ENCODE data around the gene RBM23.
"Not testable (repeated sequence)": the region's sequence is repeated elsewhere in the genome, so short reads cannot be mapped to it uniquely, and the experiment has no call there.

Gene RBM23

GRCh38 chr14:22915886-22916521 is 2.9 kb downstream of the RBM23 start:
- no peak for DNase-seq

DNA sequence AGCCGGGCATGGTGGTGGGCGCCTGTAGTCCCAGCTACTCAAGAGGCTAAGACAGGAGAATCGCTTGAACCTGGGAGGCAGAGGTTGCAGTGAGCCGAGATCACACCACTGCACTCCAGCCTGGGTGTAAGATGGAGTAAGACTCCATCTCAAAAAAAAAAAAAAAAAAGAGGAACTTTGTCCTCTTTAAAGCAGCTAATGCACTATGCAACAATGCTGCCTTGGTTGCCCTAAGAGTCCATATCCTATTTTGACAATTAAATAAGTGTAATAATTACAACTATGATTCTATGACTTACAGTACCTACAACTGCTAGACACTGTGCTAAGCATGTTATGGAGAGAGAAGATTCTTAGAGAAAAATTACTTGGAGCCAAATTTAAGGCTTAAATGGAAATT is 4.1 kb downstream of the RBM23 start:
- DNase-seq = not testable (repeated sequence)

DNA sequence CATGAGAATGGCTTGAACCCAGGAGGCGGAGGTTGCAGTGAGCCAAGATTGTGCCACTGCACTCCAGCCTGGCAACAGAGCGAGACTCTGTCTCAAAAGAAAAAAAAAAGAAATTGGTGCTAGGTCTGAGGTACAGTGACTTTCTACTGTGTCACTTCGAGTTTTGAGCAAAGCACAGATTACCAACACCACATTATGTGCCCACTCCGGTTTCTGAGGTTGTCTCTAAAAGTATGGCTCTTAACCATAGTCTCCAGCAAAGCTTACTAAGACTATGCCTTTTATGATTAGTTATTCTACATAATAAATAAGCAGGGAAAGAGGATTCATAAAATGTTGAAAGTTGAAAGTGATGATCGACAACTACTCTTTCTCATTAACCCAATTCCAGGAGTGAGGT is 8.0 kb downstream of the RBM23 start:
- no peak for DNase-seq

DNA sequence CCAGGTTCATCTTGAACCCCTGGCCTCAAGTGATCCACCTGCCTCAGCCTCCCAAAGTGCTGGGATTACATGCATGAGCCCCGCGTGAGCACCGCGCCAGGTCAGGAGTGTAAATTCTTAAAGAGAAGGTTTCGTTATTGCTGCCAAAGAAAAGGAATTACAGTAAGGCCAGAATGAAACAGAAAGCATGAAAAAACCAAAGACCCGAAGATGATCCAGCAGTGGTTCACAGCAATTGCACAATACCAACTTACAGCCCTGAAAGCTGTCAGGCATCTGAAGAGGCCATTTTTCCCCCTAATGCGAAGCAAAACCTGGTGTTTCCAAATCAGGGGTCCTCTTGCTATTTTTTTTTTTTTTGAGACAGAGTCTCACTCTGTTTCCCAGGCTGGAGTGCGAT is 10.3 kb downstream of the RBM23 start:
- DNase-seq = no peak

GRCh38 chr14:22907429-22907828 is 11.5 kb downstream of the RBM23 start:
- no peak for DNase-seq

- no peak for DNase-seq
Observed at GRCh38 chr14:22906073-22906472, 12.9 kb downstream of the RBM23 start.

DNA sequence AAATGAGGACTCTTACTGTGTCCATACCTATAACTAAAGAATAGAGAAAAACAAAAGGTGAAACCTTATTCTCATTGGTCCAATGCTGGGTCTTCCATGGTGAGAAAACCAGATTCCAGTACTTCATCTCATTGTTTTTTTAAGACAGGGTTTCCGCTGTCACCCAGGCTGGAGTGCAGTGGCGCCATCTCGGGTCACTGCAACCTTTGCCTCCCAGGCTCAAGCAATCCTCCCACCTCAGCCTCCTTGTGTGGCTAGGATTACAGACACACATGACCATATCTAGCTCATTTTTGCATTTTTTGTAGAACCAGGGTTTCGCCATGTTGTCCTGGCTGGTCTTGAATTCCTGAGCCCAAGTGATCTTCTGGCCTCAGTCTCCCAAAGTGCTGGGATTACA is 13.3 kb downstream of the RBM23 start:
- no peak for DNase-seq

- DNase-seq = no peak
Observed at GRCh38 chr14:22903742-22904087, 15.2 kb downstream of the RBM23 start.

GRCh38 chr14:22901799-22902198 is 17.1 kb downstream of the RBM23 start:
- DNase-seq = no peak

DNA sequence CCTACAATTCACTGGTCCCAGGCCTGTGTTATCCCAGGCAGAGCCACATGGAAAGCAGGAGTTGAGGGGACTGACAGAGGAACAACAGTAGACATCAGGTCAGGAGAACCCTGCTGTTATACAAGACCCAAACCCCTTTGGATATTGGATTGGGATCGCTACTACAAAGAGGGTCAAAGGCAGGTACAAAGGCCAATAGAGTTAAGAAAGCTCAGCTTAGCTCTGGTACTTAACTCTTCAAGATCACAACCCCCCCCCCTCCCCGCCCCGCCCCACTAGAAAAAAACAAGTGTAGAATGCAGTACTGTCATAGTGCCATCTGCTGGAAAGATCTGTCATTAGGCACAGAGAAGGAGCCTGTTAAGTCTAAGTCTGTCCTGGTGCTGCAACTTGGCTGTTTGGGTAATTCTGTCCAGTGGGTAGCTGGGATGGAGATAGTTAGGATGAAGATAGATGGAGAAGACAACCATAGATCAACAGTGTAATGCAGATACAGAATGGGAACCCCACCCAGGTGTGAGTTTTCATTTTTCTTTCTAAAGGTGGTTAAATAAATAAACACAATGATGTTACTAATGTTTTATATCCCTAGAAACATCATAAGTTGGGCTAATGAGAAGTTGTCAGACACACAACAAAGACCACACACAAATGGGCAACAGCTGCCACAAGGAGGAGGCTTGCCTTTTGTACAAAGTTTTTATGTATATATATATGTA is 18.7 kb downstream of the RBM23 start:
- DNase-seq = peak; percentile 80

GRCh38 chr14:22898302-22899090 is 20.5 kb downstream of the RBM23 start:
- peak; percentile 92 for DNase-seq

DNA sequence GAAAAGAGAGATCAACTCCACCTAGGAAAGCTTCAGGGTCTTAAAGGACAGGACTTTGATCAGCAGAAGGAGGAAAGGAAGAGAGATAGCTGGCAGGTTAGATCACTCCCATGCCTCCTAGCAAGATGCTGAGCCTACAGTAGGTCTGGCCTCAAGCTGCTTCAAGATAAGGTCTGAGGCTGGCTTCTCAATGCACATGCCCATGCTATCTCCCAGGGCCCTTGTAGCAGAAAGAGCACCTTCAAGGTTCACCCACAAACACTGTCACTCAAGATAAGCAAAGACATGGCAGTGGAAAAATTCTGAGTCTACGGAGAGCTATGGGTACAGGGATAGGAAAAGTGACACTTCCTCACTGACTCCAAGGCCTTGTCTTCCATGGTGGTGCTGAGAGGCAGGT is 21.6 kb downstream of the RBM23 start:
- no peak for DNase-seq

DNA sequence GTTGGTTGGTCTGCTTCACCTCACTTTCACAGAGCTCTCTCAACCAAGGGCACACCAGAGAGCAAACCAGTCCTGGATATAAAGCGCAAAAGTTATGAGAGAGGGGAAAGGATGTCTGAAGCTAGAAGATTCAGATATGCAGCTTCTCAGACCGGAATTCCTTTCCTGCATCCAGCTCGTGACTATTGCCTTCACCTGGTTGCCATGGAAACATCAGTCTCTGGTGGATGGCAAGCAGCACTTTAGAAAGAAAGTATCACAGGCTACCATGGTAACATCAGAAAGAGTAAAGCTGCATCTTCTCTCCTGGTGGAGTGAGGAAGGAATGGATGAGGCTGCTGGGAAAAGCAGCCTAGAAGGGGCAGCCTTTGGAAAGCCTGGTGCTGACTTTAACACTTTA is 22.2 kb downstream of the RBM23 start:
- no peak for DNase-seq

DNA sequence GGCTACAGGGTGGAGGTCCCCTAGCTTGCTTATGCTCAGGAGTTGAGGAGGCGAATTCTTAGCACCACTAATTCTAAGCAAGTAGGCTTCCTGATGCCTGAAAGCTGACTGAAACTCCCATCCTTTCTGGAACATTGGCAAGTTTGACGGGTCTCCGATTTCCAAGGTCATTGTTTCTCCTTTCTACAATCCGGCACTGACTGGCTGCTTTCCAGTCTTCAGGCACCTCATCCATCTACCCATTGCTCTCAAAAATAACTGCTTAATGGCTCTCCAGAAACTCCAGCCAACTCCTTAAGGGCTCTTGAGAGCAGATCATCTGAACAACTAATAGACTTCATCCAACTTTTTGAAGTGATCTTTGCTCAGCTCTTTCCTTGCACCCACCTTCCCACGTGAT is 22.6 kb downstream of the RBM23 start:
- DNase-seq = no peak

- no peak for DNase-seq
Observed at GRCh38 chr14:22895402-22895801, 23.5 kb downstream of the RBM23 start.

- DNase-seq = no peak
Observed at GRCh38 chr14:22893706-22894105, 25.2 kb downstream of the RBM23 start.

- DNase-seq = no peak
Observed at GRCh38 chr14:22892488-22892887, 26.5 kb downstream of the RBM23 start.

GRCh38 chr14:22890416-22890815 is 28.5 kb downstream of the RBM23 start:
- DNase-seq = no peak

DNA sequence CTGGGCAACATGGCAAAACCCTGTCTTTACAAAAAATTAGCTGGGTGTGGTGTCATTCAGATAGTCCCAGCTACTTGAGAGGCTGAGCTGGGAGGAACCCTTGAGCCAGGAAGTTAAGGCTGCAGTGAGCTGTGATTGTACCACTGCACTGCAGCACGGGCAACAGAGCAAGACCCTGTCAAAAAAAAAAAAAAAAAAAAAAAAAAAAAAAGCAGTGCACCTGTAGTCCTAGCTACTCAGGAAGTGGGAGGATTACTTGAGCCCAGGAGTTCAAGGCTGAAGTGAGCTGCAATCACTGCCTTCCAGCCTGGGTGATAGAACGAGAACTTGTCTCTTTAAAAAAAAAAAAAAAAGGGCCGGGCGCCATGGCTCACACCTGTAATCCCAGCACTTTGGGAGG is 30.3 kb downstream of the RBM23 start:
- DNase-seq = no peak

GRCh38 chr14:22887990-22888378 is 31.0 kb downstream of the RBM23 start:
- DNase-seq = no peak

DNA sequence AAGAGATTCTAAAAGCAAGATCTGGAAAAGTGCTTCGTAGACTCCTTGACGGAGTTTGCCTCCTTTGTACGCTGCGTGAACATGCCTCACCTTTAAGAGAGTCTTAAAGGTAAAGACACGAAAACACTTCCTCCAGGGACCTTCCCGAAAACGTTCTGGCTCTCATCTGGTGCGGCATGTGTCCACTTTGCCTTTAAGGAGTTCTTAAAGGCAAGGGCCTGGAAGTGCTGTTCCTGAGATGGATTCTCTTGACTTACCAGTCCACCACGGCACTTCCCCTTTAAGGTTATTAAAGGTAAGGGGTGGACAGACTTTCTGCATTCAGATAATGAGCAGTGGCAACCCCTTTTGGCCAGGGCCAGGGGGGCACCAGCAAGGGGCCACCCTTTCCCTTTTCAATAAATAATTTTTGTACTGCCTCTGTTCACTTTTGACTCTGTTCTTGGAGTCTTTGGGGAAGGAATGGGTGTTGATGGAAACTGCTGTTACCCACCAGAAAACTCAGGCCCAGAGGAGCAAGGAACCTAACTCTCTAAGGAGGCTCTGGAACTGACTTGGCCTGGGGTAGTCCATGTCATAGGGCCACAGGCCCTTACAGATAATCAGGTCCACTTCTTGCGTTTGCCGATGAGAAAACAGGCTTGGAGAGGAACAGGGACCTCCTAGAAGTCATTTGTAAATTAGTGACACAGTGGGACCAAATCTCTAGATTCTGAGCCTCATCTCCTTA is 31.5 kb downstream of the RBM23 start:
- DNase-seq = peak; percentile 85

- DNase-seq = peak; percentile 66
Observed at GRCh38 chr14:22886500-22887259, 32.3 kb downstream of the RBM23 start.
